GM04504 (cell line): Measurements from ENCODE around the gene C11orf58.

Source experiments
- DNase-seq: peaks from one replicate; pipeline ENCODE4 v3.0.0-alpha.2; 2012; ENCODE audit warnings: low read depth

The C11orf58 gene

DNA sequence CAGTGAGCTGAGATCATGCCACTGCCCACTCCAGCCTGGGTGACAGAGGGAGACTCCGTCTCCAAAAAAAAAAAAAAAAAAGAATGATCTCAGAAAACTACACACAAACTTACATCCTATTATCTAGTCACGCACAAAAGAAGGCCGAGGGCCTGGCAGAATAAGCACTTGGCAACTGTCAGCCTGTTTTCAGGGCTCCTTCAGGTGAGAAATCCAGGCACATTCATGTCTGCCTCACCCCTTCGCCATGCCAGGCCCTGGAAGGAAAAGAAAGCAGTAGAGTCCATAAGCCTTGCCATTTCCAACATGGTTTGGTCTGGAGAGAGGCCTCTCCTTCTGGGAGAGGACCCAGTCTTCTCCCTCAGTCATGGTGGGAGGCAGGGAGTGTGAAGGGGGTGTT, 30.9 kb downstream of the C11orf58 start:
- no peak for DNase-seq

DNA sequence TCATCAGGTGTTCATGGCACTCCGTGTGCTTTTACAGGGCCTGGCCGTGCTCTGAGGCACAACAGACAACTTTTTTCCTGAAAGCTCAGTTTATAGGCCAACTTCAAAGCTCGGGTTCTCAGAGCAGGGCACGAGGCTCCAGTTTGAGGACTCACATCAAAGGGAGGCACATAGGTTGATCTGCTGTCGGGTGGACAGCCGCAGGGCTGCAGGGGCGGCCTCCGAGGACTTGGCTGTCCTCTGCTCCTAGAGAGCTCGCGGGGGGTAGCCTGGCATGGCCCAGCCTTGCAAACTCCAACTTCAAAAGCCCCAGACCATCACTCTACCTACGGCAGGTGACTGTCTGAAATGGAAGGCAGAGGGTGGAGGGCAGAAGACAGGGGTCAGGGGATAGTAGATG, 31.6 kb downstream of the C11orf58 start:
- DNase-seq, result no peak

DNA sequence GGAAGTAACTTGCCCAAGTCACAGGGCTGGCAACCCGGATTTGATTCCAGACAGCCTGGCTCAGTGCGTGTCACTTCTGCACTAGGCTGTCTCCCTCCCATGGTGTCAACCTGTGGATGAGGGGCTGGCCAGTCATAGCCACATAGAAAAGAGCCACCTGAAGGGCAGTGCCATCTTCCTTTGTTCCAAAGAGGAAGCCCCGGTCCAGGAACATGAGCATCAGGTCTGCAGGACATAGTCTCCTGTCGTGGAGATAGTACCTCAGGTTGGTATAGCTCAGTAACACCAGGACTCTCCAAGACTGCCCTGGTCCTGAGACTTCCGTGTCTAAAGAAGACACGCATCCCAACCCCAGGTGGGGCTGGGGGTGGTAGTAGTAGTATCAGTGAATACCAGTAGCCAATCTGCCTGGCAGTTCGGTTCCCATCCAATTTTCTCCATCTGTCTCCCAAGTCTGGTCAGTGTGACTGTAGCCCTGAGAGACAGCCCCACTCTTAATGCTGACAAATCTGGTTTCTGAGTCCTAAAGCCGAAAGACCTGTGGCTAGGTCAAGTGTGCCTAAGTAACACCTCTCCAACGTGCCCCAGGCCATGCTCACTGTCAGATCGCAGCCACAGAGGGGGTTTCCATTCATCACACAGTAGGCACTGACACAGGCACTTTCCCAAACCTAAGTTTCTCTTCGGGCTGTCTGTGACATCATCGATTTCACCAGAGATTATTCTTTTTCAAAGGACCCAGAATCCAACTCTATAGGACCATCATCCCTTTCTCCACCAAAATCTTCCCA, 33.1 kb downstream of the C11orf58 start:
- no peak for DNase-seq

DNA sequence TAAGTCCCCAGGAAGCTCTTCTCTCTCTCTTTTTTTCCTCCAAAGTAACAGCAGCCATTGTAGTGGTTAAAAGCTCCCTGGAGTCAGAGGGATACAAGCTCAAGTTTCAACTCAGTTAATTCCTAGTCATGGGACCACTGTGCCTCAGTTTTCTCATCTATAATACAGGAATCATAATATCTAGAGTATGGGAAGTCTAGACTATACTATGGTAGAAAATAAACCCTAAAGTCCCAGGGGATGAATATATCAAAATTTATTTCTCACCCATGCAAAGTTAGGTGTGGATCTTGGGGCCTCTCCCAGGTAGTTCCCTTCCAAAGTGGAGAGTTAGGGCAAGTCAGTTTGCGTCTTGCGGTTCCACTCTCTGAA, 33.7 kb downstream of the C11orf58 start:
- no peak for DNase-seq

DNA sequence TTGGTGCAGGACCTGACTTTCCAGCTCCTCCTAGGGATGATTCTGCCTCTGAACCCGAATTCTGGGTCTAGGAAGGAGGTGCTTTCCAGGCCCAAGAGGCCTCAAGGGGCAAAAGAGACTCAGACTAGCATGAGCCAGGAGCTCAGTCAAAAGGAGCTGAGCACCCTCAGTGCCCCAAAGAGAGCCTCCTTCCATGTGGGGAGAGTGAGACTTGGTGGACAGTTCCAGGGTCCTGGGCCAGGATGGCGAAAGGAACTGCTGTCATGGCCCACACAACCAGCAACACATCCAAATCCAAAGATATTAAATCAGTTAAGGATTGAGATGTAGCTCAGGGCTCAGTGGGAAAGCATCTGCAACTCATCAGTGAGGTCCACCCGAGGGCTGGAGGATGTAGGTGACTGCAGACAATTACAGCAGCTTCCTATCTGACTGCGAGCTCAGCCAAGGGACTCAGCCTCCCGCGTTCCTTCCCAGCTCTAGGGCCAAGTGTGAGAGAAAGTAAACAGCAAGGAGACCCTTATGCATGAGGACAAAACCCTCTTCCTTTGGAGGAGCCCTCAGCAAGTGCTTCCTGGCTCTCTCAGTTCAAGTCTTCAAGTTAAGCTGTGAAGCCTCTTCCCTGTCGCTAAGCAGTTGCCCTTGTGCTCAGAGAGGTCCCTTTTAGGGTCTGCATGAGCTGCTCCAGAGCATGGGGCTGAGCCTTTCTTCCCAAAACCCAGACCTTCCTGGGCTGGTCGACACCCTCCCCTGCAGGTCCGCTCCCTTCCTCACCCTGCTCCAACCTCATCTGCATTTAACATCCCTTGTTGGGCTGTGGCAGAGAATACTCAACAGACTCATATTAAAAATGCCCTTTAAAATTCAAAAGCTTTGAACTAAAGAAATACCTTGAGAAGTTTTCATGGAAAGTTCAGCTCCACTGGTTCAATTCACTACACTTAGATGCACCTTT, 35.8 kb downstream of the C11orf58 start:
- no peak for DNase-seq

DNA sequence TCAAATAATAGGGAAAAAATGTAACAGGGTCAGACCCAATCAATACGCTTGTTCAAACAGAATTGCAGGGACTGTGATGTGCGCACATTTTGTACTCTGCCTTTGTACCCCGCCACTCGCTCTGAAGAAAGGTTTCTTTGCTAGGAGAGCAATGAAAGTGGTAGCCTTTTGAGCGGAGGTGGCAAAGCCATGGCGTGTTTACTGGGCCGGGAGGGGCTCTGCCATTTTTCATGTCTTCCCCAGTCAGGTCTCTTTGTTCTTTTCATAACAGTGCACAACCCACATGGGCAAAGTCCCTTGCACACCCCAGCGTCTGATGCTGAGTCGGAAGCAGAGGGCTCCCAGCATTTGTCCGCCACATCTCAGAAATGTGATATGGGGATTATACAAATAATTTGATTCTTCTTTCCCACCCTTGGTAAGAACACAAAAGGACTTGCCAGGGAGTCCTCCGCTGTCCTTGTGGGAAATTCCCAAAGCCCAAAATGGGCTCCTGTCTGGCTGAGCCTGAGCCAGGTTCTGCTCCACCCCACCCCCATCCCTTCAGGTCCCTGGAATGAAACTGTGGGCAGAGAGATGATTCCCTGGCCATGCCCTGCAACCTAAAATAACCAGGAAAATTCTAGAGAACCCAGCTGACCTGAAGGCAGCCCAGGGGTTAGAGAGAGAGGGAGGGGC, 36.6 kb downstream of the C11orf58 start:
- DNase-seq, result no peak

DNA sequence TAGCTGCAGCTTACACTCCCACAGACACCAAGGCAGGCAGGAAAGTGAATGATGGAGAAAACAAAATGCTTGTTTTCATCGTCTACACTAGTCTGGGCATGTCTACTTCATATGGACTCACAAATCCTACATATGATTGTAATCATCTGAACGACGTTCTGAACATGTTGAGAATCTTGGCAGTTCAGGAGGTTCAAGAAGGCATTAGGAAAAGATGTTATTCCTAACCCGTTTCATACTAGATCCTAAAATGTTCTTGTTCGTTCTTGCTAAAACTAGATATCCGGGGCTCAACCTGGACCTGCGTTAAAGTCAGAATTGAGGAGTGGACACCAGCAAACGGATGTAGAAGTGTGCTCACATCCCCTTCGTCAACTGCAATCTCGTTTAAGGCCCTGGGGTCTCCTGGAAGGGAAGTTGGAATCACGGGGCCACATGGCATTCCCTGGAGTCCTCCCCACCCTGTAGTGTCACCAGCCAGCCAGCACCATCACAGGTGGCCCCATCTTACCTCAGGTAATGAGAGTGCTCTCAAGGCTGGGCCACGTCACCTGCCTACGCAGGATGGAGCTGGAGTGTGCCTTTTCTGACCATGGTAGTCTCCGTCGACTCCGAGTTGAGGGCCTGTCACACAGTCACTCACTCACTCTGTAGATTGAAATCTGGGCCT, 37.3 kb downstream of the C11orf58 start:
- DNase-seq, result no peak

DNA sequence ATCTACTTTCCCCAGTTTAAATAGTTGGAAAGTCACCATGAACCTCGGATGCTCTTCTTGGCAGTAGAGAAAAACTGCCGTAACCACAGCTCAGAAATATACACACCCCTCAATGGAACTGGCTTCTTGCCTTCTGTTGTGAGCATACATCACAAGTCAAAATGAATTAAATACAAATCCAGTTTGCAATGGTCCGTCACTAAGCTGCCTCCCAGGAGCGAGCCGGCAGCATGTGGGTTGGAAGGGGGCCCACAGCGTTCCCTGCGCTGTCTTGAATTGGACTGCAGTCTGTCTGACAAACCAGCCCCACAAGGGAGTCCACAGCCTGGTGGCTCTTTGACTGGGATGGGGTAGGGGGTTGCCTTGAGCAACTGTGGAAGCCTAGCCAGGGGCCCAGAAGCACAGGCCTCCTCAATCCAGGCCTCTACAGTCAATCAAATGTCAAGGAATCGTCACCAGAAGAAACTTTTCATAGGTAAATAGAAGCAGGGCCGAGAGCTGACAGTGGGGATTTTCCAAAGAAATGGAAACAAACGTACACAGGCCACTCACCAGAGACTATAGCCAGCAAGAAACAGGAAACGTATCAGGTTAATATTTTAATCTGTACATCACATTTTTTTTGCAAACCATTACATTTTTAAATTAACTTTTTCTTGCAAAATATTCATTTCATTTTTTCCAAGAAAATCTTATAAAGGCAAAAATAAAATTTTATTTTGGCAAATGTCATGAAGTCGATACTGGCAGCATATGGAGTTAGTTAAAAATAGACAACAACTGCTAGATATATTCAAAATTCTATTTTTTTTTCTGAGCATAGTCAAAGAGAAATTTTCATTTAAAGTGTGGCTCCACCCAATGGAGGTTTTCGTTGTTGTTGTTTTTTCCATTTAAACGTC, 38.5 kb downstream of the C11orf58 start:
- no peak for DNase-seq

DNA sequence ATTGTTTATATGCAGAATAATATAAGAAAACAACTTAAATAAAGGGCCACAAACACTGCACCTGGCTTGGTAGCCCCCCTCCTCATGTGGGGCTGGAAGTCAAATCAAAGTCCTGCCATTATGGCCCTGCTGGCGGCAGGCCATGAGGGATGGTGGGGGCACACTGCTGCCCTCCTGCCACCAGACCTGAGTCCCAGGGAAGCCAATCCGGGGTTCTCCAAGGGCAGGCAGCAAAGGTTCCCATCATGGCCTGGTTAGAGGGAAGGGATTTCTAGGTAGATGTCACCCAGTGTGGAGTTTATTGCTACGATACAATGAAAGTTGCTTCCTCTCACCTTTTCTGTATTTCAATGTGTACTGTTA, 39.1 kb downstream of the C11orf58 start:
- DNase-seq, result no peak

DNA sequence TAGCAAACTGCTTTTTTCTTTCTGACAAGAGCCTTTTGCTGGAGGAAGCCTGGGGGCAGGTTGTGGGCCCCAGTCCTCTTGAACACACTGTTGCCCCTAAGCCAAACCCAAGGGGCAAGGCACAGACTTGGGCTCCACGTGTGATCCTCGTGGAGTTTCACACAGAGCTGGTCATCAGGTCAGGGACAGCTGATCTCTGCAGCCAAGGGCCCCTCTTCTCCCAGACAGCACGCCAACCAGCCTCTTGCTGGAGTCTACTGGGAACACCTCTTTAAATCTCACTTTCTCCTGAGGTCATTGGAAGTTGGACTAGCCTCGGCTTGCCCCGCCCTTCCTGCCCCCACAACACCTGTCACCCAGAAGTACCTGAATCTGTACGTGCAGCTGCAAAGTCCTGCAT, 39.8 kb downstream of the C11orf58 start:
- DNase-seq, result no peak

DNA sequence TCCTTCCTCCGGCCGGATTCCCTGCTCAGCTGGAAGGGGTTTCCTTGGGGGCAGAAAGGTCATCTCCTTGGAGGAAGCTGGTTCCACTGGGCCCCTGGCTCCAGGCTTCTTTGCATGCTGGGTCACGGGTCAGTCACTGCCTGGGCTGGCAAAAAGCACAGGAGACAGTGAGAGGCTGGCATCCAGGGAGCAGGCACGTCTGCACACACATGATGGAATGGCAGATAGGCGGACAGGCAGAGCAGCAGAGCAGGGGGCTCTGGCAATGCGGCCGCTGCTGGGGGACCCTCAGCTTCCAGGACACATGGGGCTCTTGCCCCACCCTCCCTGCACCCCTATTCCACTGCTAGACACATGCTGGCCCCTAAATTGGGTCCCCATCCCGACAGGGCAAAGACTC, 40.4 kb downstream of the C11orf58 start:
- no peak for DNase-seq

DNA sequence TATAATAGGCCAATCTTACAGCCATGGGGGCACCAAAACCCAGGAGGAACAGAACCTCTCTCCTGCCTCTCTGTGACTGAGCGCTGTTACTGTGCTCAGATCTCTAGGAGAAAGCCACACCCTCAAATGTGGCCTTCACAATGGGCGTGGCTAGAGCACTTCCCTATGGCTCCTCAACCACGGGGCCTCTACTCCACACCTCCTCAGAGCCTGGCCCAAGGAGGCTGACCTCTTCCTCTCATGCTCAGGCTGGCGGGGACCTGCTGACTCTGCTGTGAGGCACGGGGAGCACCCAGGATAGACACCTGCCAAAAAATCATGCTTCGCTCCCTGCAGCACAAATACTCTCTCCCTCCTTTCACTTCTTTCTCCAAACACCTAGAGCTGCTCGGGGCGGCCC, 41.0 kb downstream of the C11orf58 start:
- DNase-seq, result no peak

DNA sequence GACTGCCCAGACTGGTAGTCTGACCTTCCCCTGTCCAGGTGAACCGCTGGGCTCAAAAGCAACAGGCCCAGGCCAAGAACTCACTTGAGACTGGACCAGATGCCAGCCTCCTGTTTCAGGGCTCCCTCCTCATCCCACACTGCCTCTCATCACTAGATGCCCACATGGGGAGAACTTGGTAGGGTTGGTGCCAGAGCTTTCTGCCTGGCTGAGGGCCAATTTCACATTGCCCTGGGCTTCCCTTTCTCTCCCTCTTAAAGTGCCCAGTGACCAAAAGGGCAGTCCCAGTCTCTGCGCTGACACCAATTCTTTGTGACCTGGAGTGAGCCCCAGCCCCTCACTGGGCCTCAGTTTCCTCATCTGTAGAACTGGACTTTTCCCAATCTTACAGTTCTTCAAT, 41.7 kb downstream of the C11orf58 start:
- no peak for DNase-seq

DNA sequence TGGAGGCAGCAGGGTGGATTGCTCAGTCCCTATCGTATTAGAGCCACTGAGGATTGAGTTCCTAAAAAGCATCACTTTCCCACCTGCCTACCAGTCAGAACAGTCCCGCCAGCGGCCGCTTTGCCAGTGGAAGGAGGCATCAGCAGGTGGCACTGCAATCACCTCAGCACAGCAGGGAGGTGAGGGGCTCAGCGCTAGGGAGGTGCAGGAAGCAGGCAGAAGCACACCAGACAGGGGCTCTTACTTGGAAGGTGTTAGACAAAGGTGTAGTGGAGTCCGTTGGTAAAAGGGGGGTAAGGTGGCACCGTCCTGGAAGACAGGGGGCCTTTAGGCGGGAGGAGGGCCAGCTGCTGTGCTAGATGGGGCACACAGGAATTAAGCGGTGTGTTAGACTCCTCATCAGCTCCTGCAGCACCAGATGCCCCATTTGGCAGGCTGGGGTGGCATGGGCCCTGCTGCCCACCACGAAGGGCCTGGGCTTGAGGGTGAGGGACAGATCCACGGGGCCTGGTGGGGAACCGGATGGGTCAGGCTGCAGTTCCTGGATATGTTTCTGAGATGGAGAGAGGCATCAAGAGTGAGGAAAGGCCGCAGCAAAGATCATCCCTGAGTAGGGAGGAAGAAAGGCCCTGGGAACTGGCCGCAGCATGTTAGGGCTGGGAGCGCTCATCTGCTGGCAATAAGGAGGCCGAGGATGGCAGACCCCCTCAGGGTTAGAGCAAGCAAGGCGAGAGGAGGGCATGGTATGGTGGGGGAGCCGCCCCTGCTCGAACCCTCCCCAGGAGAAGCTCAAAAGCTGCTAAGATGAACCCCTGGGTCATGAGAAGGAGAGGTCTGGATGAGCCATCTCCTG, 42.5 kb downstream of the C11orf58 start:
- DNase-seq, result no peak

DNA sequence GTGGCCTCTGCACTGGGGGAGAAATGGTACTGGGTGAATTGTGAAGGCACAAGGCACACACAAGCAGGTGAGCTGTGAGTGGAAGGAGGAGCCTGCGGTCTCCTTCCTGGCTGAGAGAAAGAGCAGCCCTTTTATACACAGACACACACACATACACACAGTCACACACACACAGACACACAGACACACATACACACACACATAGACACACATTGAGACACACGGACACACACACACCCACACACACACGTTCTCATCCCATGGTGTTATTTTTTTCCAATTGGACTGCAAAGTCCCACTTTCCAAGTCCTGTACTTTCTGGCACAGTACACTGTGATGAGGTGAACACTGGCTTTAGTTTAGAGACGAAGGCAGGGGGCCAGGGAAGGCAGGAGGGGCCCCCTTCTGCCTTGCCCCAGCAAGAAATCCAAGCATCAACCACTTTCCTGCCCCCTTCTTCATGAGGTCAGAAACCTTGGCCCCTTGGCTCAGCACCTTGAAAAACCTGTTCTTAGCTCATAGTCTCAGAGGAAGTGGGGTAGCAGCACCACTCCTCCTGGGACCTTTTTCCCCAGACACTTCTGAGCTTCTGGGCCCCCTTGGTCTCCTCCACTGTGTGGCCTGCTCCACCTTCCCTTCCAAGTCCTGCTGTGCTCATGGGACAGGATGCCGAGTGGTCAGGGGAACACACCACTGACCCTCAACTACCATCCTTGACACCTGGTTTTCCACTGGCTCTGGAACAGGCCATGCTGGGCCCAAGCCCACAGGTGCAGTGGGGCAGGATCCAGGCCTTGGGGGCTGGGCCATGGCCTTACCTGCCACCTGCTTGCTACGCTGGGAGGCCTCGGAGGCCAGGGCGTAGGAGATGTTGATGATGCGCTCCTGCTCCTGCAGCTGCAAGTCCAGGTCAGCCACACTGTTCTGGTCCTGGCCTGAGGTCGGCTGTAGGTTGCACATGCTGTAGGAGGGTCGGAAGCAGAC, 43.8 kb downstream of the C11orf58 start:
- no peak for DNase-seq

DNA sequence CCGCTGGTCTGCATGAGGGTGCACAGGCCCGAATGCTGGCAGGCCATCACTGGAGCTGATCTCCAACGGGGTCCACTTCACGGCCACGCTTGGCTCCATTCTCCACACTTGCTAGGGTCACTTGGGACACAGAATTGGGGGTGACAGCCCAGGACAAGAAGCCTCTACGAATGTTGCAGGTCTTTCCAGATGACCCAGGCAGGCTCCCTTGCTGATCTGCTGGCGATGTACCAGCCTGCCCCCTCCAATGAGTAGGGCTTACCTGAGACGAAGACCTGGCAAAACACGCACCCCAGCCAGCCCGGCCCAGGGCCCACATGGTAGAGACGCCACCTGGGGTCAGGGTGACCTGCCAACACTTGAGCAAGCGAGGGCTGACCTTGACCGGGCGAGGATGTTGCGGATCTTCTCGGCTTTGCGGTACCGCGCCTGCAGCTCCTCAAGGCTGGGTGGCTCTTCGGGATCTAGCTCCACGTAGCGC, 44.9 kb downstream of the C11orf58 start:
- DNase-seq, result no peak

DNA sequence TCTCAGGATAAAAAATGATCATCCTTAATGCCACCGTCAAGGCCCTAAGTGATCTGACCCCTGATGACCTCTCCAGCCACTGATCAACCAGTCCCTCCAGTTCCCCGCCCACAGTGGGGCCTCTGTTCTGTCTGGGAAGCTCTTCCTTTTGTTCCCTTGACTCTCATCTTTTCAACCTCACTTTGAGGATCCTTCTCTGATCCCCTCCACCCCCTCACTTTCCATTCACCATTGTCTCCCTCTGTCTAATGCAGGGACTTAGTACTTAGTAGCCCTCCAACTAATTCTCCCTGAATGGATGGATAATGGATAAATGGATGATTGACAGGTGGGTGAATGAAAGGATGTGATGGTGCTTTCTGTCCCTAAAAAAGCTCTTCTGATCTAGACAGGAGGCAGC, 45.6 kb downstream of the C11orf58 start:
- DNase-seq, result no peak

DNA sequence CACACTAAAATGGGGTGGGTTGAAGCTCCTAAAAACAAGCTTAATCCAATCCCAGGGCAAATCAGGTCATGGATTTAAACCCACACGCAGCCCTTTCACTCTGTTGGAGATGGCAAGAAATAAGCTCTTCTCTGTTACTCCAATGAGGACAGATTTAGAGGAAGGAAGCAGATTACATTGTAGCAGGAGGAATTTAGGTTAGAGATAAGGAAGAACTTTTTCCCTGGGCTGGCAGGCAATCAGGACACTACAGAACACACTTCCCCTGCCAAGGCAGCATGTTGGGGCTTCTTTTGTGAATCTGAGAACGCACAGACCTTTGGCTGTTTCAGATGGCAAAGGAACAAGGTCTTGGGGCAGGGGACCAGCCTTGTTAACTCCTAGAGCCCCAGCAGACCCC, 46.2 kb downstream of the C11orf58 start:
- no peak for DNase-seq
